ENCODE results near the gene IKBIP.

GRCh38 chr12:98651328-98651727, 6.7 kb upstream of the IKBIP start:
- TF ChIP-seq FOXP2 (optimal IDR thresholded peaks at IDR 0.05; ENCODE audit: control extremely low read depth, extremely low read length, insufficient read depth) (no peak), EZH2 (IDR thresholded peaks at IDR 0.05) (no peak)

All from SK-N-MC (cell line).